NCI-H1092 treated with DMSO at 0.1 percent for 48 hours (cell line): ENCODE data around the gene RMI2.

Source experiments
- DNase-seq: peaks from one replicate; lab custom pipeline; 2025; lab: John Stamatoyannopoulos, UW

The RMI2 gene

GRCh38 chr16:11309895-11310633, 35.2 kb upstream of the RMI2 start:
- DNase-seq, result no peak

GRCh38 chr16:11310634-11310977, 34.7 kb upstream of the RMI2 start:
- DNase-seq, result no peak

GRCh38 chr16:11310997-11311561, 34.2 kb upstream of the RMI2 start:
- DNase-seq, result no peak

- DNase-seq, result no peak
Measured at GRCh38 chr16:11312718-11313492, 32.4 kb upstream of the RMI2 start.

- no peak for DNase-seq
Measured at GRCh38 chr16:11313493-11314308, 31.6 kb upstream of the RMI2 start.

GRCh38 chr16:11314309-11314894, 30.9 kb upstream of the RMI2 start:
- DNase-seq, result no peak

- DNase-seq, result no peak
Measured at GRCh38 chr16:11315510-11315909, 29.7 kb upstream of the RMI2 start.

- no peak for DNase-seq
Measured at GRCh38 chr16:11316331-11317015, 28.8 kb upstream of the RMI2 start.

- DNase-seq, result no peak
Measured at GRCh38 chr16:11318817-11319216, 26.4 kb upstream of the RMI2 start.

- DNase-seq, result no peak
Measured at GRCh38 chr16:11319529-11320146, 25.6 kb upstream of the RMI2 start.

- no peak for DNase-seq
Measured at GRCh38 chr16:11320170-11320569, 25.1 kb upstream of the RMI2 start.

- DNase-seq, result no peak
Measured at GRCh38 chr16:11321662-11322061, 23.6 kb upstream of the RMI2 start.

- DNase-seq, result no peak
Measured at GRCh38 chr16:11322823-11323222, 22.4 kb upstream of the RMI2 start.

- DNase-seq, result no peak
Measured at GRCh38 chr16:11323551-11324336, 21.5 kb upstream of the RMI2 start.

GRCh38 chr16:11325404-11326083, 19.7 kb upstream of the RMI2 start:
- DNase-seq, result no peak

- no peak for DNase-seq
Measured at GRCh38 chr16:11326084-11326736, 19.0 kb upstream of the RMI2 start.

GRCh38 chr16:11326737-11327276, 18.5 kb upstream of the RMI2 start:
- DNase-seq, result no peak

- DNase-seq, result no peak
Measured at GRCh38 chr16:11327277-11328171, 17.7 kb upstream of the RMI2 start.
